Ovary (tissue), 9 donors: ENCODE measurements around the gene TBC1D32. TPM values are rescaled to one million over a fixed set of nuclear protein-coding genes. Genes with fewer than 3 reads are reported as not detected.

Experiments used
- DNase-seq, 5 donors: peaks; one replicate each; pipeline ENCODE4 v3.0.0-alpha.2; 2019 to 2020
- H3K27ac ChIP-seq, 2 donors: fragments of 200-600 bp; one replicate each; pipeline versions ENCODE4 v1.5.1 to v1.8.0; 2019 to 2022
- H3K27me3 ChIP-seq: fragments of 200-600 bp; one replicate; pipeline ENCODE4 v1.8.0; 2022
- H3K36me3 ChIP-seq: fragments of 200-600 bp; sonication (generic); one replicate; pipeline ENCODE4 v1.5.1; 2019
- H3K4me1 ChIP-seq: one replicate; pipeline ENCODE4 v1.8.1; 2013; ENCODE audit warnings: mild to moderate bottlenecking, moderate library complexity; ENCODE audit not compliant: insufficient read depth
- H3K4me3 ChIP-seq: fragments of 200-600 bp; sonication (generic); one replicate; pipeline ENCODE4 v1.5.1; 2017
- H3K9me3 ChIP-seq, 2 donors: fragments of 200-600 bp in 1 of 2; sonication (generic) in 1 of 2; one replicate each; pipeline versions ENCODE4 v1.5.1 to v1.8.1; 2013 to 2019; ENCODE audit warnings: mild to moderate bottlenecking in 1 of 2, moderate library complexity in 1 of 2
- CTCF ChIP-seq, 3 donors: fragments of 450-650 bp in 2 of 3; fragments of 200-600 bp in 1 of 3; IDR thresholded peaks; one replicate each; pipeline versions ENCODE4 v1.5.1 to v1.8.0; 2016 to 2022; ENCODE audit warnings: antibody characterized with exemption in 3 of 3, mild to moderate bottlenecking in 1 of 3
- EP300 ChIP-seq: sonication (generic); formaldehyde crosslinking; IDR thresholded peaks from one replicate; pipeline ENCODE4 v1.6.1; 2017; ENCODE audit warnings: antibody characterized with exemption
- POLR2A ChIP-seq: fragments of 450-650 bp; IDR thresholded peaks from one replicate; pipeline ENCODE4 v1.6.1; 2017; ENCODE audit warnings: antibody characterized with exemption, mild to moderate bottlenecking, moderate library complexity
- WGBS, 3 donors: extraction: QIAGEN DNeasy Blood & Tissue Kit in 1 of 3; methylation state at CpG; one replicate each; pipeline versions ENCODE4 v1.1.5 to v1.1.7; 2013 to 2017; 5-methylcytosine and 5-hydroxymethylcytosine counted together
- intact Hi-C, 4 donors: fragments of 100-400 bp; cut with DNase I; formaldehyde crosslinking; loops; one replicate each; pipeline versions ENCODE4 v1.11.0 to v1.15.1; 2022 to 2023
- polyA plus RNA-seq, 2 donors: library from polyadenylated mRNA; stranded (reverse); fragments of 200-250 nt in 1 of 2; fragments of 350-450 nt in 1 of 2; fragmentation: Illumina TruSeq in 1 of 2; extraction: RNeasy Lipid Tissue Mini Kit (QIAGEN cat#74804) in 1 of 2; gene quantifications; one replicate each; pipeline ENCODE4 v1.2.3, GENCODE V29; 2013 to 2014
- small RNA-seq: library from RNA; depleted of rRNA; stranded (forward); fragments of <200 nt; gene quantifications from one replicate; pipeline ENCODE3, GENCODE V24; 2016
- total RNA-seq, 7 donors: library from RNA; depleted of rRNA in 2 of 7; stranded (reverse); fragments of >200 nt in 2 of 7; fragmentation: NEBNext Ultra II Directional in 3 of 7; extraction: Animal tissue kit (Norgen Biotek cat#: 25700) in 3 of 7; gene quantifications; one replicate each; pipeline versions ENCODE4 v1.1.0 to v1.2.4, GENCODE V29; 2016 to 2023
- donor health status: DM: no; HTN: no; CAD: no; lungs with moderate emphysema.
- donor health status: DM: no; HTN: no; CAD: no.
- donor health status: Bipolar disorder and iron deficiency.
- donor health status: DM: yes; HTN: yes; CAD: no.
- donor health status: DM: no; HTN: no; CAD: no.
- donor health status: DM: yes; HTN: yes; CAD: no.

Gene TBC1D32
- total and polyA plus RNA-seq, 9 donors = 2.4 to 13.4 (median 7.8) TPM

- Histone ChIP-seq H3K9me3 (no peaks in the 10 kb centered on the region), H3K36me3 (no peaks in the 10 kb centered on the region), H3K4me1 (no peaks in the 10 kb centered on the region), H3K4me3 (no peak overlapping the region), H3K27ac (no peak overlapping the region), H3K27me3 (no peaks in the 10 kb centered on the region)
- 68 to 89% (median 84%) methylated on average over 3 of the region's 3 CpGs for WGBS, 3 donors
- no peak for DNase-seq
- TF ChIP-seq EP300 (no peak), POLR2A (no peak), CTCF (IDR thresholded peaks at IDR 0.05) (no peak)
- intact Hi-C loops = no loop called here
These were observed 301.2 kb downstream of the TBC1D32 start for GRCh38 chr6:121033091-121033490.

- no peak for TF ChIP-seq EP300
- TF ChIP-seq POLR2A = no peak
- TF ChIP-seq CTCF (IDR thresholded peaks at IDR 0.05) = no peak
- WGBS, 3 donors = 23 to 25% (median 24%) methylated on average over 1 of the region's 1 CpG
- no peak overlapping the region for H3K4me3 ChIP-seq
- DNase-seq = no peak
- intact Hi-C loops = no loop called here
- H3K9me3 ChIP-seq = no peaks in the 10 kb centered on the region
- H3K27ac ChIP-seq = no peak overlapping the region
- no peaks in the 10 kb centered on the region for H3K27me3 ChIP-seq
- H3K36me3 ChIP-seq = no peaks in the 10 kb centered on the region
- no peaks in the 10 kb centered on the region for H3K4me1 ChIP-seq
These were observed 301.8 kb downstream of the TBC1D32 start for GRCh38 chr6:121032268-121033006.

Small RNA genes lying within 50 kb of the gene (small RNA-seq; reads per million reads assigned to genes)
- gene RF00019 = not detected
- not detected for gene RNU6-1286P

Other genes with a start within 250 kb of the TBC1D32 start
- 10 to 100 TPM; 26.4 to 80.4 (median 51.5) TPM for gene GJA1, start 101.2 kb upstream of the TBC1D32 start, total RNA-seq
- 100 to 1,000 TPM in 1 of 2 donors, 10 to 100 TPM in 1; 78.7 to 464 TPM for gene GJA1, start 101.2 kb upstream of the TBC1D32 start, polyA plus RNA-seq